ENCODE measurements around the gene EYA3.
A peak's percentile ranks its signal among the peaks of the same experiment; 100 is the strongest.

Gene EYA3

GRCh38 chr1:28112388-28113241 is 24.2 kb upstream of the EYA3 start:
- no peak for DNase-seq

GRCh38 chr1:28111157-28111556 is 22.7 kb upstream of the EYA3 start:
- no peak for DNase-seq

DNA sequence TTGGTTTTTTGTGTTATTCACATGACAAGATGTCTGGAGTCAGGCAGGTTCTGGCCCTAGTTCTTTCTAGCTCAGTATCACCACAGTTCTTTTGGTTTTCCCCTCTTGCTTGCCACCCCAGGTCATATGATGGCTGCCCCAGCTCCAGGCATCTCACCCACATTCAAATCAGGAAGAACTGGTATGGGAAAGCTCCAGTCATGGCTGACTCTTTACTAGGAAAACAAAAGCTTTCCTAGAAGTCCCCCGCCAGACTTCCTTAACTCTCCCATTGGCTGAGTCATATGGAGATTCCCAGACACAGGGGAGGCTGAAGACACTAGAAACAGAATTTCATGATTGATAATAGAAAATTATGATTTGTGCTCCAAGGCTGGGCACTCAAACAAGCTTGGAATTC is 22.1 kb upstream of the EYA3 start:
- DNase-seq, result no peak

GRCh38 chr1:28109639-28110038 is 21.2 kb upstream of the EYA3 start:
- no peak for DNase-seq

- DNase-seq, result no peak
These were observed 19.6 kb upstream of the EYA3 start for GRCh38 chr1:28108001-28108400.

- peak in 1 of 2 experiments; percentile 11 for DNase-seq
These were observed 16.6 kb upstream of the EYA3 start for GRCh38 chr1:28104866-28105467.

DNA sequence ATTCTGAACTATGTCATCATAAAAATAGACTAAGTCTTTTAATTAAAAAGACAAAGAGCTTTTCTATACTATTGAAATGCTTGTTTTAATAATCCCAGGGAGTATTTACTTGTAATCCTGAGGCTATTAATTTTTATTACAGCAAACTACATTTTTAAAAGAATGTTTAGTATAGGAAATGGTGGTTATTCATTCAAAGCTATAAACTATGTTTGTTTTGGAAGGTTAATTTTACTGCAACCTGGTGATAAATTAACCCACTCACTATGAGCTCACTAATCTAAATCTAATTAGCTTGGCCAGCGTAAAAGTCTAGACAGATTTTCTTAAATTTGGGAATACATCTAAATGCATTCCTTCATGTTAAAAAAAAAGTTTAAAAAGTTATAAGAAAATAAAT is 13.8 kb upstream of the EYA3 start:
- DNase-seq, result no peak

DNA sequence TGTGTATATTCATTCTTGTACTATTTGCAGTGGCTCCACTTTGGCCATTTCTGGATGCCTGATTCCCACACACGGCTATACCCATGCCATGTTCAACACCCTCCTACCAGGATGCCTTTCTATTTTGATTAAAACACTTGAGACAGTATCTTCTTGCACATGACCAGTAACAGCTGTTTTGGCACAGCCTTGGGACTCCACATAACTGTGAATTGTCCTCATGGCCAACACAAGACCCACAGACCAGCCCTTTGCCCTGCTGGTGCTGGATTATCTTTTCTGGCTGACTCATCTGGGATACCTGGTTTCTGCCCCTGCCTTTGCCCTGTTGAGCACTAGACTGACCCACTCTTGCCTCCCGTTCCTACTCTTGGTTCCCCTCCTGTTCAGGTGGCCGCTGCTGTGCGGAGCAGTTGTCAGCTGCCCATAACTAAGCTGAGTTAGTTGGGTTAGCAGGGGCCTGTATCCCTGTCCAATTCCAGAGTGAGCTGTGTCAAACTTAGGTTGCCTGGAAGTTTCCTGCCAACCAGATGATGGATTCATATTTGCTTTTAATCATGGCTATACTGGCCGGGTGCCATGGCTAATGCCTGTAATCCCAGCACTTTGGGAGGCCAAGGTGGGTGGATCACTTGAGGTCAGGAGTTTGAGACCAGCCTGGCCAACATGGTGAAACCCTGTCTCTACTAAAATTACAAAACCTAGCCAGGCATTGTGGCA is 10.8 kb upstream of the EYA3 start:
- DNase-seq, result no peak

DNA sequence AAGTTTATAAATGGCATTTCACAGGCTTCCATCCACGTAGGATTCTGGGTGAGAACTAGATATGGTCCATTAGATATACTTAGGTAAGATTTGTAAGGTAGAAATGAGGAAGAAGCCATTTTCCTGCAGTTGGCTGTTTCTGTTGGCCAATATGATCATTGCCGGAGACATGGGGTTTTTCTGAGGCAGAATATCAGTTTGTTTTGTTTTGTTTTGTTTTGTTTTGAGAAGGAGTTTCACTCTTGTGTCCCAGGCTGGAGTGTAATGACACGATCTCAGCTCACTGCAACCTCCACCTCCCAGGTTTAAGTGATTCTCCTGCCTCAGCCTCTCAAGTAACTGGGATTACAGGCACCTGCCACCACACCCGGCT is 8.7 kb upstream of the EYA3 start:
- no peak for DNase-seq

DNA sequence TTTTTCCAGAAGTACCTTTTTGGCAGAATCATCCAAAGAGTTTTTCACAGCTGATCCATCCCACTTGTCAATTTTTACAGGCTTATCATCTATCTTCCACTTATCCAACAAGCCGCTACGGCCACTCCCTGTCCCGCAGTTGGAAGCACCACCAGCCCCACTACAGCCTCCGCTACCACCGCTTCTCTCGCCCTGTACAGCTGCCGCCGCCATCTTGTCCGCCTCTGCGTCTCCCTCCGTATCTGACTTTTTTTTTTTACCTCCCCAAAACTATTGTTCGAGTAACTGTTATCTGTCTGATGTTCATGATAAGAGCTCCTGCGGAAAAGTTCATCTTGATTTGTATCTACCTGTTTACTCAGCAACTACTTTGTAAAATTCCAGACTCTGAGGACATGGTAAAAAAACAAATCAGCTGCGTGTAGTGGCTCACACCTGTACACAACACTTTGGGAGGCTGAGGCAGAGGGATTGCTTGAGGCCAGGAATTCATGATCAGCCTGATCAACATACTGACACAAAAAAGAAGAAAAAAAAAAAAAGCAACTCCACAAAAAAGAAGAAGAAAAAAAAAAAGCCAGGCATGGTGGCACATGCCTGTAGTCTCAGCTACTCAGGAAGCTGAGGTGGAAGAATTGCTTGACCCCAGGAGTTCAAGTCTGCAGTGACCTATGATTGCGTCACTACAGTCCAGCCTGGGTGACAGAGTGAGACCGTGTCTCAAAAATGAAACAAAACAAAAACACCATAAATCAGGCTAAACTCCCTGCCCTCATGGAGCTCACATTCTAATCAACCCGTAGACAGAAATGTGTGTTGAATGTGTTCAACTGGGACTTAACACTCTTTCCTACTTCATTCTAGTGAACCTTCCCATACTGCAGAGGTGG is 8.0 kb upstream of the EYA3 start:
- DNase-seq, result no peak

DNA sequence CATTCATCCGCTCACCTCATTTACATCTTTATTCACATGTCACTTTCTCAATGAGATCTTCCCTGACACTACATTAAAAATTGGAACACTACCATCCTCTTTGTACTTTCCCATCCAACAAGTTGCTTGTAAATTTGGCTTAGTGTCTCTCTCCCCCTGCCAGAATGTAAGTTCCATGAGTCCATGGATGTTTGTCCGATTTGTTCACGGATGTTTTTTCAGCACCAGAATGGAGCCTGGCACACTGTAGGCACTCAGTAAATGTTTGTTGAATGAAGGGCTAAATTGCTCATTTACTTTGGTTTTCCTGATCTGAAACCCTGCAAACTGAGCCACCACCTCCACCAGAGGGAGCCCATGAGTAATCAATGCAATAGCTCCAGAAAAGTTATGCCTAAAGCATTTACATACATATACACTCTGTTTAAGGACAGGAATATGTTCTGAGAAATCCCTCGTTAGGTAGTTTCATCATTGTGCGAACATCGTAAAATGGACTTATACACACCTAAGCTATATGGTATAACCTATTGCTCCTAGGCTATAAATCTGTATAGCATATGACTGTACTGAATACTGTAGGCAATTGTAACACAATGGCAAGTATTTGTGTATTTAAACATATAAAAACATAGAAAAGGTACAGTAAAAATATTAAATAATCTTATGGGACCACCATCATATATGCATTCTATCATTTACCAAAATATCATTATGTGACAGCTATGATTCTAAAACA is 2.8 kb upstream of the EYA3 start:
- peak; percentile 86 to 91 for DNase-seq

GRCh38 chr1:28087614-28088167 is 719 bp downstream of the EYA3 start:
- peak; percentile 45 to 49 for DNase-seq

- no peak for DNase-seq
These were observed 1.8 kb downstream of the EYA3 start for GRCh38 chr1:28086651-28087050.

GRCh38 chr1:28085129-28085528 is 3.3 kb downstream of the EYA3 start:
- DNase-seq, result no peak

DNA sequence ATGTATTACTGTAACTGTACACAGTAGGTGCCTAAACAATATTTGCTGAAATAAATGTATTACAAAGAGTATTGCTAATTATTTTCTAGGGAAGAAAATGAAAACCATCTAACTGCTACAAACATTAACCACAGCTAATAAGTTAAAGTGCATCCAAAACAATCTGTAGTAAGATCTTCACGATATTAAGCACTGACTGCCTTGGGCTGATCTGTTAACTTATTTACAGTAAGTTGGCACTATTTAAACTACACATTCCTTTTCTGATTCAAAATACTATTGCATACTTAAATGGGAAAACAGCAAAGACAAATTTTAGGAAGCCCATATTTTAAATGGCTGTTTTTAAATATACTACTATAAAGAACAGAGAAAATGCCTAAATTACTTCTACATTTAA is 4.5 kb downstream of the EYA3 start:
- DNase-seq, result no peak

- no peak for DNase-seq
These were observed 9.5 kb downstream of the EYA3 start for GRCh38 chr1:28078680-28079626.

- DNase-seq, result no peak
These were observed 10.1 kb downstream of the EYA3 start for GRCh38 chr1:28078262-28078661.

- no peak for DNase-seq
These were observed 13.4 kb downstream of the EYA3 start for GRCh38 chr1:28074892-28075511.

GRCh38 chr1:28073867-28074266 is 14.5 kb downstream of the EYA3 start:
- no peak for DNase-seq

- DNase-seq, result no peak
These were observed 16.6 kb downstream of the EYA3 start for GRCh38 chr1:28071813-28072212.

Data from activated T-cell treated with anti-CD3 and anti-CD28 coated beads, Interleukin-2, amount 50 U/mL, for 48 hours (primary cell).